Measurements from ENCODE around the gene SLITRK3. TPM values are rescaled to one million over a fixed set of nuclear protein-coding genes. Genes with fewer than 3 reads are reported as not detected.
A peak's percentile ranks its signal among the peaks of the same experiment; 100 is the strongest.

Gene SLITRK3, protein sequence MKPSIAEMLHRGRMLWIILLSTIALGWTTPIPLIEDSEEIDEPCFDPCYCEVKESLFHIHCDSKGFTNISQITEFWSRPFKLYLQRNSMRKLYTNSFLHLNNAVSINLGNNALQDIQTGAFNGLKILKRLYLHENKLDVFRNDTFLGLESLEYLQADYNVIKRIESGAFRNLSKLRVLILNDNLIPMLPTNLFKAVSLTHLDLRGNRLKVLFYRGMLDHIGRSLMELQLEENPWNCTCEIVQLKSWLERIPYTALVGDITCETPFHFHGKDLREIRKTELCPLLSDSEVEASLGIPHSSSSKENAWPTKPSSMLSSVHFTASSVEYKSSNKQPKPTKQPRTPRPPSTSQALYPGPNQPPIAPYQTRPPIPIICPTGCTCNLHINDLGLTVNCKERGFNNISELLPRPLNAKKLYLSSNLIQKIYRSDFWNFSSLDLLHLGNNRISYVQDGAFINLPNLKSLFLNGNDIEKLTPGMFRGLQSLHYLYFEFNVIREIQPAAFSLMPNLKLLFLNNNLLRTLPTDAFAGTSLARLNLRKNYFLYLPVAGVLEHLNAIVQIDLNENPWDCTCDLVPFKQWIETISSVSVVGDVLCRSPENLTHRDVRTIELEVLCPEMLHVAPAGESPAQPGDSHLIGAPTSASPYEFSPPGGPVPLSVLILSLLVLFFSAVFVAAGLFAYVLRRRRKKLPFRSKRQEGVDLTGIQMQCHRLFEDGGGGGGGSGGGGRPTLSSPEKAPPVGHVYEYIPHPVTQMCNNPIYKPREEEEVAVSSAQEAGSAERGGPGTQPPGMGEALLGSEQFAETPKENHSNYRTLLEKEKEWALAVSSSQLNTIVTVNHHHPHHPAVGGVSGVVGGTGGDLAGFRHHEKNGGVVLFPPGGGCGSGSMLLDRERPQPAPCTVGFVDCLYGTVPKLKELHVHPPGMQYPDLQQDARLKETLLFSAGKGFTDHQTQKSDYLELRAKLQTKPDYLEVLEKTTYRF
- polyA plus RNA-seq = 1.2 and 1.8 TPM in 2 replicates
- 5.9 and 6.3 TPM in 2 replicates for polyA minus RNA-seq

DNA sequence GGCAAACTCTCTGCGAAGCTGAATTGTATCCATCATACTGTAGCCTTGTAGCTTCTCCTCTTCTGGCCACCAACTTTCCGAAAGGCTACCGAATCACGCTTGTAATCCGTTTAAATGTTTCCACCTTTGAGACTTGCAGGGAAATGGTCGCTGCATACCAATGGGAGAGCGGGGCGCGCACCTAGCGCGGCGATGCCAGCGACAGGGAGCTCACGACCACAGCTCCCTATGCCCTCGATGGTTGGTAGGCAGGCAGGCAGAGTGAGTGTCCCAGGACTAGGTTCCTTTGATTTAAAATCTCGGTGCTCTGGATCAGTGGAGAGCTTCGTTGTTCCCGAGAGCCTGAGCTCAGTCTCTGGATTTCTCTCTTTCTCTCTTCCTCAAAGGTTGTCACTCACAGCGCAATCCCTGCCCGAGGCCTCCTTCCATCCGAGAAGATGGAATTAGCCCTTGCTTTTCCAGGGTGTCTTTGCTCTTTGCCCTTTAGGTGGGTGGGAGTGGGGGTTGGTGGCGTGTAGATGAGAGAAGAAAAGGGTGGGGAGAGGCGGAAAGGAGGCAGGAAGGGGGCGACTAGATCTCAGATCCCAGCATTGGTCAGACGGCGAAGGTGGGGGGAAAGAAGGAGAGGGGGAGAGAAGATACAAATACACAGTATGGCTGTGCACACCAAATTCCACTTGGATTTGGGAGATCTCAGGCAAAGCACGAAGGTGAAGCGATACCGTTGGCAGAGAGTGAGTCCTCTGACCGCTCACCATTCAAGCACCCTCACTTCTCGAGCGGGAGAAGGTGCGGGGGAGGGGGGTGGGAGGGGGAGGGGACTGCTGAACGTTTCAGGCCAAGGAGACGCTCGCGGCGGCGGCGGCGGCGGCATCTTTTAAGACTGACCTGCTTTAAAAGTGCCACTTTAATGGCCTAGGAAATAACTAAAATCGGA is at the start of gene SLITRK3:
Gene SLITRK3, minus strand, starts transcription at position 745 of the 937 bp plus-strand sequence. CDS start 5,554 bp downstream, outside the sequence.
- Histone ChIP-seq H3K27ac (ENCODE audit: low read length) (peak within 1 kb of the TSS; percentile 27), H3K9ac (ENCODE audit: low read length) (peak within 1 kb of the TSS; percentile 62), H2AFZ (ENCODE audit: low read depth, low read length) (peak within 1 kb of the TSS; percentile 35), H4K20me1 (ENCODE audit: insufficient read depth) (no peaks in the 10 kb centered on the region), H3K79me2 (replicated peaks; ENCODE audit: insufficient read depth, low read length) (no peaks in the 10 kb centered on the region), H3K9me3 (ENCODE audit: low read length) (no peaks in the 10 kb centered on the region), H3K9me2 (ENCODE audit: insufficient read depth, low read length) (no peaks in the 10 kb centered on the region), H3K27me3 (ENCODE audit: insufficient read depth, low read depth, low read length) (peaks cover 56% of the 10 kb centered on the region), H3K4me2 (ENCODE audit: low read length) (peak within 1 kb of the TSS; percentile 76), H3K4me3 (ENCODE audit: low read length) (peak within 1 kb of the TSS; percentile 73), H3F3A (ENCODE audit: insufficient read depth, low read length, poor library complexity, severe bottlenecking) (no peaks in the 10 kb centered on the region), H3K36me3 (ENCODE audit: insufficient read depth, low read length) (no peaks in the 10 kb centered on the region)
- TF ChIP-seq MXI1 (conservative IDR thresholded peaks at IDR 0.05; ENCODE audit: poor library complexity, severe bottlenecking) = peak; percentile 38
- TF ChIP-seq, protein P1, sequence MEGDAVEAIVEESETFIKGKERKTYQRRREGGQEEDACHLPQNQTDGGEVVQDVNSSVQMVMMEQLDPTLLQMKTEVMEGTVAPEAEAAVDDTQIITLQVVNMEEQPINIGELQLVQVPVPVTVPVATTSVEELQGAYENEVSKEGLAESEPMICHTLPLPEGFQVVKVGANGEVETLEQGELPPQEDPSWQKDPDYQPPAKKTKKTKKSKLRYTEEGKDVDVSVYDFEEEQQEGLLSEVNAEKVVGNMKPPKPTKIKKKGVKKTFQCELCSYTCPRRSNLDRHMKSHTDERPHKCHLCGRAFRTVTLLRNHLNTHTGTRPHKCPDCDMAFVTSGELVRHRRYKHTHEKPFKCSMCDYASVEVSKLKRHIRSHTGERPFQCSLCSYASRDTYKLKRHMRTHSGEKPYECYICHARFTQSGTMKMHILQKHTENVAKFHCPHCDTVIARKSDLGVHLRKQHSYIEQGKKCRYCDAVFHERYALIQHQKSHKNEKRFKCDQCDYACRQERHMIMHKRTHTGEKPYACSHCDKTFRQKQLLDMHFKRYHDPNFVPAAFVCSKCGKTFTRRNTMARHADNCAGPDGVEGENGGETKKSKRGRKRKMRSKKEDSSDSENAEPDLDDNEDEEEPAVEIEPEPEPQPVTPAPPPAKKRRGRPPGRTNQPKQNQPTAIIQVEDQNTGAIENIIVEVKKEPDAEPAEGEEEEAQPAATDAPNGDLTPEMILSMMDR (IDR thresholded peaks at IDR 0.05; ENCODE audit: poor library complexity, severe bottlenecking) = no peak
- TF ChIP-seq SMC3 (conservative IDR thresholded peaks at IDR 0.05; ENCODE audit: poor library complexity) = no peak
- TF ChIP-seq TAF1 (IDR thresholded peaks at IDR 0.05; ENCODE audit: low read depth) = peak; percentile 20
- TF ChIP-seq POLR2AphosphoS5 (IDR thresholded peaks at IDR 0.05) = peak; percentile 29

DNA sequence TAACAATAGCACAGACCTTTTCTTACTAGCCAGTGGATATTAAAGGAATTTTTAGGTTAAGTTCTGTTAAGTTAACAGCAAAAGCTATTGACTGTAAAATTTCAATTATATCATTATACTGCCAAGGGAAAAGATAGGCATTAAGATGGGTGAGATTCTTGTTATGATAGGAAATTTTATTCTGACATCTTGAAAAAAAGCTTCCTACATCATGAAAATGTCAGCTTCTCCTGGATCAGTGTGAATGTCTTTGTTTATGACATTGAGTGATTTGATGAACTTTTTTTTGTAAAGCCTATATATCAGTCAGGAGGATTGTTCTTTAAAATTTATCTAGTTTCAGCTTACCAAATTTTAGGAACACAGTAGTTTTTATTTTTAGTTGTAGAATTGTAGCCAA is 47.4 kb upstream of the SLITRK3 start:
- no peaks in the 10 kb centered on the region for H3K9me2 ChIP-seq (ENCODE audit: insufficient read depth, low read length)
- H3K79me2 ChIP-seq (replicated peaks; ENCODE audit: insufficient read depth, low read length) = no peaks in the 10 kb centered on the region
- H3K27ac ChIP-seq (ENCODE audit: low read length) = no peak overlapping the region
- no peaks in the 10 kb centered on the region for H4K20me1 ChIP-seq (ENCODE audit: insufficient read depth)
- H3K9ac ChIP-seq (ENCODE audit: low read length) = no peak overlapping the region
- no peak overlapping the region for H2AFZ ChIP-seq (ENCODE audit: low read depth, low read length)
- H3F3A ChIP-seq (ENCODE audit: insufficient read depth, low read length, poor library complexity, severe bottlenecking) = no peaks in the 10 kb centered on the region
- no peak overlapping the region for H3K4me2 ChIP-seq (ENCODE audit: low read length)
- no peak overlapping the region for H3K4me3 ChIP-seq (ENCODE audit: low read length)
- TF ChIP-seq POLR2AphosphoS5 (IDR thresholded peaks at IDR 0.05) (peak; percentile 69), RAD21 (conservative IDR thresholded peaks at IDR 0.05) (no peak), EP300 (conservative IDR thresholded peaks at IDR 0.05; ENCODE audit: poor library complexity, severe bottlenecking) (peak; percentile 95)
- H3K27me3 ChIP-seq (ENCODE audit: insufficient read depth, low read depth, low read length) = no peaks in the 10 kb centered on the region
- H3K9me3 ChIP-seq (ENCODE audit: low read length) = no peaks in the 10 kb centered on the region
- H3K36me3 ChIP-seq (ENCODE audit: insufficient read depth, low read length) = no peaks in the 10 kb centered on the region
